ENCODE results near the gene KMT5B. TPM values are rescaled to one million over a fixed set of nuclear protein-coding genes. Genes with fewer than 3 reads are reported as not detected.

The KMT5B gene
- total RNA-seq, 1 donor from 2014 or later, result 38.0 TPM

GRCh38 chr11:68168694-68169093 is 44.4 kb downstream of the KMT5B start:
- DNase-seq (ENCODE audit: low read depth), result no peak
- Mint-ChIP-seq H3K4me3 (ENCODE audit: unreplicated experiment) (no peak overlapping the region), H3K4me1 (ENCODE audit: low read depth, unreplicated experiment) (peaks cover 8% of the 10 kb centered on the region), H3K36me3 (ENCODE audit: low read depth, unreplicated experiment) (peaks cover 13% of the 10 kb centered on the region), H3K27ac (ENCODE audit: unreplicated experiment) (no peak overlapping the region), H3K27me3 (ENCODE audit: low read depth, unreplicated experiment) (no peaks in the 10 kb centered on the region), H3K9me3 (ENCODE audit: unreplicated experiment) (no peaks in the 10 kb centered on the region)
- no peak overlapping the region for H3K4me3 ChIP-seq (ENCODE audit: insufficient read depth, low read depth, low read length)
- no peaks in the 10 kb centered on the region for H3K4me1 ChIP-seq (ENCODE audit: insufficient read depth, low read length)
- H3K9ac ChIP-seq (ENCODE audit: low read length), result no peak overlapping the region
- TF ChIP-seq CTCF (IDR thresholded peaks at IDR 0.05; ENCODE audit: insufficient read depth, low read depth, low read length) (no peak), EZH2 (IDR thresholded peaks at IDR 0.05; ENCODE audit: insufficient read depth, low read length) (no peak)
- H3K4me2 ChIP-seq (ENCODE audit: low read length), result no peak overlapping the region
- H3K36me3 ChIP-seq (ENCODE audit: insufficient read depth, low read length), result peaks cover 50% of the 10 kb centered on the region
- no peaks in the 10 kb centered on the region for H4K20me1 ChIP-seq (ENCODE audit: insufficient read depth, low read length)
- H3K27ac ChIP-seq (ENCODE audit: low read depth, low read length), result no peak overlapping the region
- no peaks in the 10 kb centered on the region for H3K9me3 ChIP-seq (ENCODE audit: insufficient read depth, low read depth, low read length)
- H2AFZ ChIP-seq (ENCODE audit: low read depth, low read length), result no peak overlapping the region
- no peak for FAIRE-seq
- no peaks in the 10 kb centered on the region for H3K79me2 ChIP-seq (ENCODE audit: insufficient read depth, low read length)
- H3K27me3 ChIP-seq (ENCODE audit: insufficient read depth, low read length), result no peaks in the 10 kb centered on the region

GRCh38 chr11:68167474-68167873 is 45.6 kb downstream of the KMT5B start:
- Histone ChIP-seq H4K20me1 (ENCODE audit: insufficient read depth, low read length) (peaks cover 12% of the 10 kb centered on the region), H3K36me3 (ENCODE audit: insufficient read depth, low read length) (peaks cover 44% of the 10 kb centered on the region), H3K4me2 (ENCODE audit: low read length) (no peak overlapping the region), H3K4me3 (ENCODE audit: insufficient read depth, low read depth, low read length) (no peak overlapping the region), H3K27me3 (ENCODE audit: insufficient read depth, low read length) (no peaks in the 10 kb centered on the region), H2AFZ (ENCODE audit: low read depth, low read length) (no peak overlapping the region), H3K9me3 (ENCODE audit: insufficient read depth, low read depth, low read length) (no peaks in the 10 kb centered on the region), H3K79me2 (ENCODE audit: insufficient read depth, low read length) (no peaks in the 10 kb centered on the region), H3K27ac (ENCODE audit: low read depth, low read length) (no peak overlapping the region), H3K4me1 (ENCODE audit: insufficient read depth, low read length) (no peaks in the 10 kb centered on the region), H3K9ac (ENCODE audit: low read length) (no peak overlapping the region)
- H3K36me3 Mint-ChIP-seq (ENCODE audit: low read depth, unreplicated experiment), result peaks cover 17% of the 10 kb centered on the region
- H3K27ac Mint-ChIP-seq (ENCODE audit: unreplicated experiment), result no peak overlapping the region
- no peaks in the 10 kb centered on the region for H3K27me3 Mint-ChIP-seq (ENCODE audit: low read depth, unreplicated experiment)
- TF ChIP-seq CTCF (IDR thresholded peaks at IDR 0.05; ENCODE audit: insufficient read depth, low read depth, low read length), result no peak
- no peak for TF ChIP-seq EZH2 (IDR thresholded peaks at IDR 0.05; ENCODE audit: insufficient read depth, low read length)
- DNase-seq (ENCODE audit: low read depth) (no peak), FAIRE-seq (no peak)
- peaks cover 8% of the 10 kb centered on the region for H3K4me1 Mint-ChIP-seq (ENCODE audit: low read depth, unreplicated experiment)
- no peaks in the 10 kb centered on the region for H3K9me3 Mint-ChIP-seq (ENCODE audit: unreplicated experiment)
- no peak overlapping the region for H3K4me3 Mint-ChIP-seq (ENCODE audit: unreplicated experiment)

GRCh38 chr11:68166969-68167368 is 46.1 kb downstream of the KMT5B start:
- no peak overlapping the region for H3K27ac Mint-ChIP-seq (ENCODE audit: unreplicated experiment)
- no peaks in the 10 kb centered on the region for H3K9me3 ChIP-seq (ENCODE audit: insufficient read depth, low read depth, low read length)
- no peak overlapping the region for H3K9ac ChIP-seq (ENCODE audit: low read length)
- H3K4me1 Mint-ChIP-seq (ENCODE audit: low read depth, unreplicated experiment), result peaks cover 8% of the 10 kb centered on the region
- peaks cover 19% of the 10 kb centered on the region for H3K36me3 Mint-ChIP-seq (ENCODE audit: low read depth, unreplicated experiment)
- no peak overlapping the region for H3K4me3 ChIP-seq (ENCODE audit: insufficient read depth, low read depth, low read length)
- H3K4me3 Mint-ChIP-seq (ENCODE audit: unreplicated experiment), result no peak overlapping the region
- H3K4me1 ChIP-seq (ENCODE audit: insufficient read depth, low read length), result no peaks in the 10 kb centered on the region
- no peaks in the 10 kb centered on the region for H3K27me3 ChIP-seq (ENCODE audit: insufficient read depth, low read length)
- H3K79me2 ChIP-seq (ENCODE audit: insufficient read depth, low read length), result no peaks in the 10 kb centered on the region
- H3K27me3 Mint-ChIP-seq (ENCODE audit: low read depth, unreplicated experiment), result no peaks in the 10 kb centered on the region
- FAIRE-seq (no peak), DNase-seq (ENCODE audit: low read depth) (no peak)
- no peak overlapping the region for H2AFZ ChIP-seq (ENCODE audit: low read depth, low read length)
- H3K27ac ChIP-seq (ENCODE audit: low read depth, low read length), result no peak overlapping the region
- no peaks in the 10 kb centered on the region for H3K9me3 Mint-ChIP-seq (ENCODE audit: unreplicated experiment)
- no peak overlapping the region for H3K4me2 ChIP-seq (ENCODE audit: low read length)
- H3K36me3 ChIP-seq (ENCODE audit: insufficient read depth, low read length), result peaks cover 42% of the 10 kb centered on the region
- TF ChIP-seq CTCF (IDR thresholded peaks at IDR 0.05; ENCODE audit: insufficient read depth, low read depth, low read length) (no peak), EZH2 (IDR thresholded peaks at IDR 0.05; ENCODE audit: insufficient read depth, low read length) (no peak)
- peaks cover 12% of the 10 kb centered on the region for H4K20me1 ChIP-seq (ENCODE audit: insufficient read depth, low read length)

Measured in astrocyte (in vitro differentiated cells and primary cell).